ENCODE measurements around the gene CFB. TPM values are rescaled to one million over a fixed set of nuclear protein-coding genes. Genes with fewer than 3 reads are reported as not detected.
"Not testable (repeated sequence)": the region's sequence is repeated elsewhere in the genome, so short reads cannot be mapped to it uniquely, and the experiment has no call there.

The CFB gene
- total and polyA plus RNA-seq, 9 of the 15 experiments (the other 6 are each of a cell fraction or from before 2014, with no cell fraction given), result 0.08 to 0.91 (median 0.22) TPM; not detected in 4

GRCh38 chr6:31979238-31979898, 33.5 kb downstream of the CFB start (continued):
- no peak for TF ChIP-seq SP1 (CRISPR knock-in tag; IDR thresholded peaks at IDR 0.05)
- TF ChIP-seq XRCC5 (IDR thresholded peaks at IDR 0.05; ENCODE audit: low read depth, low read length), result no peak
- TF ChIP-seq PCBP2 (IDR thresholded peaks at IDR 0.05; ENCODE audit: low read depth, low read length, poor library complexity, severe bottlenecking), result no peak
- no peak for TF ChIP-seq HEY1 (CRISPR knock-in tag; IDR thresholded peaks at IDR 0.05; ENCODE audit: borderline replicate concordance)
- no peak for TF ChIP-seq WHSC1 (IDR thresholded peaks at IDR 0.05; ENCODE audit: low read length)
- no peak for TF ChIP-seq ARID3A (IDR thresholded peaks at IDR 0.05; ENCODE audit: borderline replicate concordance, low read depth, low read length)

GRCh38 chr6:31980195-31980876, 34.4 kb downstream of the CFB start:
- H2AFZ ChIP-seq (ENCODE audit: low read depth, low read length); FAIRE-seq; CTCF ChIA-PET (ENCODE audit: low intra/inter-chr PET ratio); H4K20me1 ChIP-seq (replicated peaks; ENCODE audit: control insufficient read depth, insufficient read depth, low read length); DNase-seq (ENCODE audit: extremely low read depth in 1 of 4, low spot score in 3 of 4); H3K27me3 ChIP-seq (ENCODE audit: control insufficient read depth in 2 of 2, insufficient read depth in 2 of 2, low read length in 2 of 2); BruUV-seq (replicated peaks); intact Hi-C loops (cut with micrococcal nuclease); in situ Hi-C loops (cut with MboI); ATAC-seq; H3K9me1 ChIP-seq (ENCODE audit: control insufficient read depth, insufficient read depth, low read length); H3K9me3 ChIP-seq (replicated peaks; ENCODE audit: control insufficient read depth, insufficient read depth, low read depth, low read length); H3K4me3 ChIP-seq: not testable (repeated sequence)
- Histone ChIP-seq H3K79me2 (ENCODE audit: control insufficient read depth, insufficient read depth, low read length) (peaks cover 12% of the 10 kb centered on the region), H3K9ac (ENCODE audit: insufficient read depth in 1 of 2, low read depth in 2 of 2, low read length in 2 of 2) (peak overlapping the region; percentile 18 to 72; a peak in 3 of 4 replicates), H3K4me1 (replicated peaks in 1 of 2; ENCODE audit: control insufficient read depth in 2 of 2, insufficient read depth in 2 of 2, low read length in 2 of 2) (peaks cover 28 to 31% of the 10 kb centered on the region in 2 experiments), H3K27ac (ENCODE audit: extremely low read depth, low read depth, low read length) (peak overlapping the region; percentile 87), H3K4me2 (ENCODE audit: insufficient read depth, low read length) (peak overlapping the region; percentile 71; the same call in 1 of the 2 replicates), H3K36me3 (ENCODE audit: control insufficient read depth, insufficient read depth, low read length) (peaks cover 12% of the 10 kb centered on the region; the same call in 2 of the 3 replicates)
- POLR2A ChIA-PET, result interaction anchor here (0.6 to 1.1 kb wide), 5 partner anchors 10 to 185 kb away, joined by 3 to 4 read pairs (median 3); partner anchors contain the start of gene VARS1
- TF ChIP-seq, protein P1, sequence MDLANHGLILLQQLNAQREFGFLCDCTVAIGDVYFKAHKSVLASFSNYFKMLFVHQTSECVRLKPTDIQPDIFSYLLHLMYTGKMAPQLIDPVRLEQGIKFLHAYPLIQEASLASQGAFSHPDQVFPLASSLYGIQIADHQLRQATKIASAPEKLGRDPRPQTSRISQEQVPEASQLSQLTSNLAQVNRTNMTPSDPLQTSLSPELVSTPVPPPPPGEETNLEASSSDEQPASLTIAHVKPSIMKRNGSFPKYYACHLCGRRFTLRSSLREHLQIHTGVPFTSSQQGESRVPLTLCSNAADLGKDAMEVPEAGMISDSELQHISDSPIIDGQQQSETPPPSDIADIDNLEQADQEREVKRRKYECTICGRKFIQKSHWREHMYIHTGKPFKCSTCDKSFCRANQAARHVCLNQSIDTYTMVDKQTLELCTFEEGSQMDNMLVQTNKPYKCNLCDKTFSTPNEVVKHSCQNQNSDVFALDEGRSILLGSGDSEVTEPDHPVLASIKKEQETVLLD (IDR thresholded peaks at IDR 0.05), result 0 out of 2 replicates have a peak, but pooled peaks have one; percentile 18
- WGBS (ENCODE audit: insufficient coverage, low coverage, missing lambda C conversion rate), result 81% methylated on average over 12 of the region's 13 CpGs

DNA sequence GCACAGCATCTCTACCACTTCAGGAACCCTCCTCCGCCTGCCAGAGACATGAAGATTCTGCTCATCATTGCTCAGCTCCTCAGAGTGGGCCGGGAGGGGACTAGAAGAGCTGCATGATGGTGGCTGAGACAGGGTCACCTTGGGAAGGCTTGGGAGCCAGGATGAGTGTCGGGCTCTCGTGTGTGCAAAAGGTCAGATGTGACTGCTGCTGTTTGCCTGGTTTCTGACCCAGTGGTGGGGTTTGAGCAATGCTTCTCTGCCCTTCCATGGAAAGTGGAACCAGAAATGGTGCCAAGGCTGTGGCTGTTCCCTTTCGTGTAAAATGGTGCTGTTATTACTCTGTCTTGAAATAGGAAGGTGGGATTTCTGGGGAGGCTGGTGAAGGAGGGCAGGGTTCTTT, 35.1 kb downstream of the CFB start:
- BruUV-seq (replicated peaks); FAIRE-seq; DNase-seq (ENCODE audit: extremely low read depth in 1 of 4, low spot score in 3 of 4); ATAC-seq; POLR2A ChIA-PET; H3K4me2 ChIP-seq (ENCODE audit: insufficient read depth, low read length); intact Hi-C loops (cut with micrococcal nuclease); H3K27me3 ChIP-seq (ENCODE audit: control insufficient read depth in 2 of 2, insufficient read depth in 2 of 2, low read length in 2 of 2); H4K20me1 ChIP-seq (replicated peaks; ENCODE audit: control insufficient read depth, insufficient read depth, low read length); CTCF ChIA-PET (ENCODE audit: low intra/inter-chr PET ratio); H3K9me1 ChIP-seq (ENCODE audit: control insufficient read depth, insufficient read depth, low read length); H2AFZ ChIP-seq (ENCODE audit: low read depth, low read length); in situ Hi-C loops (cut with MboI); H3K4me3 ChIP-seq; H3K9ac ChIP-seq (ENCODE audit: insufficient read depth in 1 of 2, low read depth in 2 of 2, low read length in 2 of 2); H3K27ac ChIP-seq (ENCODE audit: extremely low read depth, low read depth, low read length); H3K9me3 ChIP-seq (replicated peaks; ENCODE audit: control insufficient read depth, insufficient read depth, low read depth, low read length): not testable (repeated sequence)
- H3K4me1 ChIP-seq (replicated peaks in 1 of 2; ENCODE audit: control insufficient read depth in 2 of 2, insufficient read depth in 2 of 2, low read length in 2 of 2), result peaks cover 28 to 31% of the 10 kb centered on the region in 2 experiments
- H3K79me2 ChIP-seq (ENCODE audit: control insufficient read depth, insufficient read depth, low read length), result peaks cover 12% of the 10 kb centered on the region
- peaks cover 12% of the 10 kb centered on the region; the same call in 2 of the 3 replicates for H3K36me3 ChIP-seq (ENCODE audit: control insufficient read depth, insufficient read depth, low read length)
- WGBS (ENCODE audit: insufficient coverage, low coverage, missing lambda C conversion rate), result no CpG with 5 or more reads among the region's 5 CpGs
